MM.1S (cell line): ENCODE data around the gene STARD5.

Experiments
- DNase-seq: peaks from one replicate; pipeline ENCODE4 v3.0.0-alpha.2; 2015
- H2AFZ ChIP-seq: fragments of 300-600 bp; sonication (generic); 2 replicates; pipeline ENCODE4 v1.6.0; 2016; ENCODE audit warnings: antibody characterized with exemption, low read length
- H3F3A ChIP-seq: fragments of 300-600 bp; sonication (generic); 2 replicates; pipeline ENCODE4 v1.6.1; 2016; ENCODE audit warnings: mild to moderate bottlenecking, antibody characterized with exemption, low read length, moderate library complexity, mixed read lengths; ENCODE audit not compliant: insufficient read depth
- H3K27ac ChIP-seq: fragments of 300-600 bp; sonication (generic); 2 replicates; pipeline ENCODE4 v1.5.1; 2016; ENCODE audit warnings: mild to moderate bottlenecking, low read length
- H3K27me3 ChIP-seq: fragments of 300-600 bp; sonication (generic); replicated peaks from 2 replicates; pipeline ENCODE4 v1.6.0; 2016; ENCODE audit warnings: low read length; ENCODE audit not compliant: insufficient read depth
- H3K36me3 ChIP-seq: fragments of 300-600 bp; sonication (generic); replicated peaks from 2 replicates; pipeline ENCODE4 v1.6.1; 2016; ENCODE audit warnings: mild to moderate bottlenecking, low read length, mixed read lengths; ENCODE audit not compliant: insufficient read depth
- H3K4me1 ChIP-seq: fragments of 300-600 bp; sonication (generic); 2 replicates; pipeline ENCODE4 v1.6.1; 2016; ENCODE audit warnings: low read length, mixed read lengths
- H3K4me2 ChIP-seq: fragments of 300-600 bp; sonication (generic); 2 replicates; pipeline ENCODE4 v1.6.0; 2016; ENCODE audit warnings: low read depth, low read length
- H3K4me3 ChIP-seq: fragments of 300-600 bp; sonication (generic); 2 replicates; pipeline ENCODE4 v1.5.1; 2016; ENCODE audit warnings: low read length, mixed read lengths
- H3K79me2 ChIP-seq: fragments of 300-600 bp; sonication (generic); 2 replicates; pipeline ENCODE4 v1.6.1; 2016; ENCODE audit warnings: mixed run types, low read length, mixed read lengths
- H3K9ac ChIP-seq: fragments of 300-600 bp; sonication (generic); 2 replicates; pipeline ENCODE4 v1.6.1; 2016; ENCODE audit warnings: low read length, mixed read lengths
- H3K9me2 ChIP-seq: fragments of 300-600 bp; sonication (generic); replicated peaks from 2 replicates; pipeline ENCODE4 v1.6.1; 2016; ENCODE audit warnings: mild to moderate bottlenecking, low read length, mixed read lengths; ENCODE audit not compliant: insufficient read depth
- H3K9me3 ChIP-seq: fragments of 300-600 bp; sonication (generic); replicated peaks from 2 replicates; pipeline ENCODE4 v1.6.1; 2016; ENCODE audit warnings: mild to moderate bottlenecking, low read length, mixed read lengths; ENCODE audit not compliant: insufficient read depth
- H4K20me1 ChIP-seq: fragments of 300-600 bp; sonication (generic); 2 replicates; pipeline ENCODE4 v1.6.1; 2016; ENCODE audit warnings: mild to moderate bottlenecking, low read length, moderate library complexity, mixed read lengths; ENCODE audit not compliant: insufficient read depth
- CTCF ChIP-seq: fragments of 300-600 bp; sonication (generic); IDR thresholded peaks from 2 replicates; pipeline ENCODE4 v1.5.1; 2016; ENCODE audit warnings: antibody characterized with exemption, low read length, mixed read lengths
- EZH2 ChIP-seq: fragments of 300-600 bp; sonication (generic); optimal IDR thresholded peaks from 2 replicates; pipeline ENCODE3; 2017; ENCODE audit warnings: low read depth, mild to moderate bottlenecking, antibody characterized with exemption, low read length, mixed read lengths
- EZH2phosphoT487 ChIP-seq: fragments of 300-600 bp; sonication (generic); IDR thresholded peaks from 2 replicates; pipeline ENCODE4 v1.6.1; 2018; ENCODE audit warnings: antibody characterized with exemption, low read length

The STARD5 gene

GRCh38 chr15:81341351-81341750, 17.4 kb upstream of the STARD5 start:
- H2AFZ ChIP-seq, result no peak overlapping the region
- no peaks in the 10 kb centered on the region for H3K9me2 ChIP-seq
- no peaks in the 10 kb centered on the region for H3F3A ChIP-seq
- H3K36me3 ChIP-seq, result no peaks in the 10 kb centered on the region
- no peak overlapping the region for H3K9ac ChIP-seq
- DNase-seq, result no peak
- TF ChIP-seq EZH2phosphoT487 (no peak), CTCF (no peak), EZH2 (no peak)
- no peak overlapping the region for H3K4me3 ChIP-seq
- H3K27ac ChIP-seq, result no peak overlapping the region
- H3K4me1 ChIP-seq, result no peaks in the 10 kb centered on the region
- no peaks in the 10 kb centered on the region for H3K79me2 ChIP-seq
- H3K4me2 ChIP-seq, result no peak overlapping the region
- H3K9me3 ChIP-seq, result no peaks in the 10 kb centered on the region
- H3K27me3 ChIP-seq, result no peaks in the 10 kb centered on the region
- no peaks in the 10 kb centered on the region for H4K20me1 ChIP-seq

GRCh38 chr15:81339851-81340250, 15.9 kb upstream of the STARD5 start:
- no peaks in the 10 kb centered on the region for H3K9me2 ChIP-seq
- no peaks in the 10 kb centered on the region for H4K20me1 ChIP-seq
- no peak overlapping the region for H3K27ac ChIP-seq
- DNase-seq, result no peak
- H3K9me3 ChIP-seq, result no peaks in the 10 kb centered on the region
- H3K4me2 ChIP-seq, result no peak overlapping the region
- TF ChIP-seq EZH2phosphoT487, result no peak
- TF ChIP-seq EZH2, result no peak
- no peak for TF ChIP-seq CTCF
- no peaks in the 10 kb centered on the region for H3F3A ChIP-seq
- H3K9ac ChIP-seq, result no peak overlapping the region
- no peak overlapping the region for H2AFZ ChIP-seq
- H3K4me3 ChIP-seq, result no peak overlapping the region
- no peaks in the 10 kb centered on the region for H3K27me3 ChIP-seq
- no peaks in the 10 kb centered on the region for H3K4me1 ChIP-seq
- H3K36me3 ChIP-seq, result no peaks in the 10 kb centered on the region
- H3K79me2 ChIP-seq, result no peaks in the 10 kb centered on the region

GRCh38 chr15:81339321-81339720, 15.4 kb upstream of the STARD5 start:
- Histone ChIP-seq H3K79me2 (no peaks in the 10 kb centered on the region), H3F3A (no peaks in the 10 kb centered on the region), H3K9me2 (no peaks in the 10 kb centered on the region), H3K9me3 (no peaks in the 10 kb centered on the region), H3K27me3 (no peaks in the 10 kb centered on the region), H3K9ac (no peak overlapping the region), H3K4me2 (no peak overlapping the region), H3K4me3 (no peak overlapping the region), H3K4me1 (no peaks in the 10 kb centered on the region), H4K20me1 (no peaks in the 10 kb centered on the region), H3K27ac (no peak overlapping the region), H3K36me3 (no peaks in the 10 kb centered on the region), H2AFZ (no peak overlapping the region)
- DNase-seq, result no peak
- no peak for TF ChIP-seq CTCF
- no peak for TF ChIP-seq EZH2
- TF ChIP-seq EZH2phosphoT487, result no peak
